Airway epithelial cell (primary cell): ENCODE results near the gene ECT2. TPM values are rescaled to one million over a fixed set of nuclear protein-coding genes. Genes with fewer than 3 reads are reported as not detected.

Source experiments
- total RNA-seq: library from RNA; depleted of rRNA; stranded (reverse); fragments of >200 nt; gene quantifications from 2 replicates; pipeline ENCODE4 v1.2.3, GENCODE V29; 2015

ECT2 gene
- 34.0 and 34.8 TPM in 2 replicates for total RNA-seq

GRCh38 chr3:172750368-172751174 is at the start of gene ECT2:
ECT2 (plus strand) TSS chr3:172750726; CDS start chr3:172754531, 3,805 bp downstream.

GRCh38 chr3:172710664-172711453 is 39.7 kb upstream of the ECT2 start, which contains the start of gene NCEH1:
NCEH1 (minus strand) TSS chr3:172711067; CDS start chr3:172710984, 83 bp downstream.

Other genes with a start within 250 kb of the ECT2 start
- 30.9 and 37.7 TPM in 2 replicates for gene TNFSF10, start 227.3 kb upstream of the ECT2 start, total RNA-seq
- 8.7 and 12.7 TPM in 2 replicates for gene NCEH1, start 39.7 kb upstream of the ECT2 start, total RNA-seq